ENCODE data around the gene DTL.

The DTL gene

DNA sequence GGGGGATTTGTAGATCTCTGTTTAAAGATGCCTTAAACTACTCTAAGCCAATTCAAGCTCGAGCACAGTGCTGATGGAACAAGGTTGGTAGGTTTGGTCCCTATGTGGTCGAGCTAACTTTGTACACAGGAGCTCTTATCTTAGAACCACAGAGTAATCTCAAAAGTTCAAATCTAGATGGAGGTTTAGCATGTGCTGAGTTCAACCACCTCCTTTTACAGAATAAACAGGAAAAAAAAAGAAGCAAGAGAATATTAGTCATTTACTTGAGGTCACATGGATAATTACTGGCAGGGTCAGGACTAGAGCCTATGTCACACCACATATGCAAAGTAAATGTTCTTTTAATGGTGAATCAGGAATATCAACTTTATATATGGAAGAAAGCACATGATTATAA lies 86.2 kb downstream of the DTL start:
- no peaks in the 10 kb centered on the region for H3K27me3 Mint-ChIP-seq
- H3K36me3 Mint-ChIP-seq, result no peaks in the 10 kb centered on the region
- peaks cover 10% of the 10 kb centered on the region for H3K4me1 Mint-ChIP-seq
- H3K4me3 Mint-ChIP-seq, result no peak overlapping the region
- H3K9me3 Mint-ChIP-seq, result no peaks in the 10 kb centered on the region
- H3K27ac Mint-ChIP-seq, result no peak overlapping the region
- no peak for ATAC-seq

DNA sequence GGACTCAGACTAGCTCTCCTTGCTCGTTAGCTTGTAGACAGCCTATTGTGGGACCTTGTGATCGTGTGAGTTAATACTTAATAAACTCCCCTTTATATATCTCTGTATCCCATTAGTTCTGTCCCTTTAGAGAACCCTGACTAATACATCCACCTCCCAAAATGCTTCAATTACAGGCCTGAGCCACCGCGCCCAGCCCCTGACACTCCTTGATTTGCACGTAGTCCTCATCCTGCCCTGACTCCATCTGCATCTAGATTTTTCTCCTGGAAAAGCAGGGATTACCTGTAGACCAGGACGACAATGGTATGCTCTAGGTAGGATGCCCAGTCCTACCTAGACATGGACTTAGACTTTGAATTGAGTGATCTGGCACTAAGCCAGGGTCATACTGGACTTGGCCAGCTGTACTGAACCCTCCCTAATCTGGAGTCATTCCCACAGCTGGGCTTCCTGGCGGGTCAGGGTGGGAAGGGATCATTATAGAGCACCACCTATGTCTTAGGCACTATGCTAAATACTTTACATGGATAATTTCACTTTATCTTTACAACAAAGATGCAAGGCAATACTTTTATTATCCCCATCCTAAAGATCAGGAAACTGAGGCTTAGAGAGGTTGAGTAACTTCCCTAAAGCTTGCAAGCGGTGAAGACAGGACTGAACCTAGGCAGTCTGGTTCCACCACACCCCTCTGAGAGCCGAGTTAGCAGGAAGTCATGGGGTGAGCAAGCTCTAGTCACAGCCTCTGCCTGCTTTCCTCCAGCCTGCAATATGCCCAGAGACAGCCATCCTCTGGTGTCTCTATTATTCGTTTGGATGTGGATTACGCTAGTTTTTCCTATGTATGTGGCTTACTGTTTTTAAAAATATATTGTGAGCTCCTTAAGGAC lies 89.4 kb downstream of the DTL start:
- H3K27ac Mint-ChIP-seq, result no peak overlapping the region
- H3K4me1 Mint-ChIP-seq, result no peaks in the 10 kb centered on the region
- no peak overlapping the region for H3K4me3 Mint-ChIP-seq
- H3K9me3 Mint-ChIP-seq, result no peaks in the 10 kb centered on the region
- no peaks in the 10 kb centered on the region for H3K36me3 Mint-ChIP-seq
- ATAC-seq, result no peak
- H3K27me3 Mint-ChIP-seq, result no peaks in the 10 kb centered on the region

DNA sequence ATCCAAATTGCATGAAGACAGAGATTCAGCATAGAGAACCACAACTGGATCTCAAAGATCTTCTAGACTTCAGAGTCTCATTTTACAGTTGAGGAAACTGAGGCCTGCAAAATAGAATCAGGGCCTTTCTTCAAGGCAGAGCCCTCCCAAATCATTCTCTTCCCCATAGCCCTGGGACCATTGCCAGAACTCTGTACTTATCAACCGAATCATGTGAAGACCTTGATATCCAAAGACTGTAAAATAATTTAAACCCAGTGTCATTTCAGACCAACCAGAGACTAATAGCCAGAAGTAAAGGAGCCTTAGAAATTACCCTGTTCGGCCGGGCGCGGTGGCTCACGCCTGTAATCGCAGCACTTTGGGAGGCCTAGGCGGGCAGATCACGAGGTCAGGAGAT lies 90.1 kb downstream of the DTL start:
- Mint-ChIP-seq H3K4me1 (no peaks in the 10 kb centered on the region), H3K27me3 (no peaks in the 10 kb centered on the region), H3K36me3 (no peaks in the 10 kb centered on the region), H3K4me3 (no peak overlapping the region), H3K9me3 (peaks cover 3% of the 10 kb centered on the region), H3K27ac (no peak overlapping the region)
- ATAC-seq, result no peak

DNA sequence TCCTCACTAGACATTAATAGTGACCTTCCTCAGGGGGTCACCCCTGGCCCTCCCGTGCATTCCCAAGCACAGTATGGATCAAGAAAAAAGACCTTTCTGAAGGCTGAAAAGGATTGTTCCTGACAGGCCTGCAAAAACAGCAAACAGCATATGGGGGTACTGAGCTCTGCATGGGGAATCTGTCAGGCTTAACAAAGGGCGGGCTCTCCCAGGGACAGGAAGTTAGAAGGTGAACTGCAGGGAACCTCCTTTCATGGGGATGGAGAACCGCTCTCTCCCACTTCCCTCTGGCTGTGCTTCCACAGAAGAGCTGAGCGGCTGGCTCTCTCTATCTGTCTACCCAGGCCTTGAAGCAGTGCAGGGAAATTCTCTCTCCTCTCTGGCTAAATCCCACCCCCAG lies 91.7 kb downstream of the DTL start:
- H3K9me3 Mint-ChIP-seq, result peaks cover 3% of the 10 kb centered on the region
- no peak overlapping the region for H3K4me3 Mint-ChIP-seq
- H3K27me3 Mint-ChIP-seq, result no peaks in the 10 kb centered on the region
- H3K36me3 Mint-ChIP-seq, result no peaks in the 10 kb centered on the region
- H3K27ac Mint-ChIP-seq, result no peak overlapping the region
- no peak for ATAC-seq
- no peaks in the 10 kb centered on the region for H3K4me1 Mint-ChIP-seq

DNA sequence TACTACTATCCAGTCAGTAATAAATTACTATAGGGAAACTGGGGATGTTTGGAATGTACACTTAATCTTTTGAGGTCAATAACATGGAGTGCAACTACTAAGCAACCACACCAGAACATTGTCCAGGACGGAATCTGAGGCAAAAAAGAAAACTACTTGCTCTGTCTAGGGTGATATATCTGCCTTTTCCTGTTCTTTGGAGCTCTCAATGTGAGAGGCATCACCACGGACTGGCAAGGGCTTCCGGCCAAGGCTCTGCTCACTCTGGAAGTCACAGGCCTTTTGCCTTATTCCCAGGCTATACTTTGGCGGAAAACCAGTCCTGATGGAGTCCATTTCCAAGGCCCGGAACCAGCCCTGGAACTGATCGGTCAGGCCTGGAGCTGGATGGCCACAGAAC lies 94.2 kb downstream of the DTL start:
- no peaks in the 10 kb centered on the region for H3K36me3 Mint-ChIP-seq
- peaks cover 6% of the 10 kb centered on the region for H3K9me3 Mint-ChIP-seq
- no peak overlapping the region for H3K27ac Mint-ChIP-seq
- no peak for ATAC-seq
- no peaks in the 10 kb centered on the region for H3K4me1 Mint-ChIP-seq
- no peaks in the 10 kb centered on the region for H3K27me3 Mint-ChIP-seq
- no peak overlapping the region for H3K4me3 Mint-ChIP-seq

DNA sequence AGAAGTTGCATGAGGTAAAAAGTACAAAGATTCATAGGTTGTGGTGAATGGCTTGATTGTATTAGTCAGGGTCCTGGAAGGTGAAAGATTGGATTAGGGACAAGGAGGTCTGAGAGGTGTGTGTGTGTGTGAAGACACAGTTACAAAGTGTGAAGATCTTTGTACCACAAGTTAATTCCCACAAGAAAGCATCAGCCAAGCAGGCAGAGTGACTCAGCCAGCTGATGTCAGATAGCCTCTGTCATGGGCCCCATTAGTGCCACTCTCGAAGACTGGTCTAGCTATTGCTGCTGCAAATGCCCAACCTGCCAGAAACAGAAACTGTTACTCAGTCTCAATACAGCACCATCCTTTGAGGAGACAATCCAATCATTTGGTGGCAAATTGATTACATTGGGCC lies 96.5 kb downstream of the DTL start:
- Mint-ChIP-seq H3K4me1 (no peaks in the 10 kb centered on the region), H3K27me3 (no peaks in the 10 kb centered on the region), H3K36me3 (no peaks in the 10 kb centered on the region), H3K27ac (no peak overlapping the region), H3K4me3 (no peak overlapping the region), H3K9me3 (peaks cover 6% of the 10 kb centered on the region)
- no peak for ATAC-seq

DNA sequence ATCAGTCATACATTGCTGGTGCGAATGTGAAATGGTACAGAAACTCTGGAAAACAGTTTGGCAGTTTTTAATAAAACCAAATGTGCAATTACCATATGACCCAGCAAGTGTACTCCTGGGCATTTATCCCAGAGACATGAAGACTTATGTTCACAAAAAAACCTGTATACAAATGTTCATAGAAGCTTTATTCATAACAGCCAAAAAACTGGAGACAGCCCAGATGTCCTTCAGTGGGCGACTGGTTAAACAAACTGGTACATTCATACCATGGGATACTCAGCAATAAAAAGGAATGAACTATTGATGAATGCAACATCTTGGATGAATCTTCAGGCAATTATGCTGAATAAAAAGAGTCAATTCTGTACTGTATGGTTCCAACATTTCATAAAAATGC lies 97.8 kb downstream of the DTL start:
- H3K9me3 Mint-ChIP-seq, result peaks cover 6% of the 10 kb centered on the region
- H3K4me3 Mint-ChIP-seq, result no peak overlapping the region
- H3K4me1 Mint-ChIP-seq, result no peaks in the 10 kb centered on the region
- H3K36me3 Mint-ChIP-seq, result no peaks in the 10 kb centered on the region
- no peak for ATAC-seq
- H3K27ac Mint-ChIP-seq, result no peak overlapping the region
- H3K27me3 Mint-ChIP-seq, result no peaks in the 10 kb centered on the region

DNA sequence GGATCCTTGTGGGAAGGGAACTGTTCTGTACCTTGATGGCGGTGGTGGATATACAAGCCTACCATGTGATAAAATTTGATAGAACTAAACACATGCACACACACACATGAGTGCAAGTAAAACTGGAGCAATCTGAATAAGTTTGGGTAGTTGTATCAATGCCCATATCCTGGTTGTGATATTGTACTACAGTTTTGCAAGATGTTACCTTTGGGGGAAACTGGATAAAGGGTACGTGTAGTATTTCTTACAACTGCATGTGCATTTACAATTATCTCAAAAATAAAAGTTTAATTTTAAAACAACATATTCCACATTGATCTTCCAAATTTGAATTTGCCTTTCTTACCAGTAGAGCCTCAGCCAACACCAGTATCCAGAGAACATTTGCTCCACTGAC lies 99.6 kb downstream of the DTL start:
- no peak overlapping the region for H3K4me3 Mint-ChIP-seq

DNA sequence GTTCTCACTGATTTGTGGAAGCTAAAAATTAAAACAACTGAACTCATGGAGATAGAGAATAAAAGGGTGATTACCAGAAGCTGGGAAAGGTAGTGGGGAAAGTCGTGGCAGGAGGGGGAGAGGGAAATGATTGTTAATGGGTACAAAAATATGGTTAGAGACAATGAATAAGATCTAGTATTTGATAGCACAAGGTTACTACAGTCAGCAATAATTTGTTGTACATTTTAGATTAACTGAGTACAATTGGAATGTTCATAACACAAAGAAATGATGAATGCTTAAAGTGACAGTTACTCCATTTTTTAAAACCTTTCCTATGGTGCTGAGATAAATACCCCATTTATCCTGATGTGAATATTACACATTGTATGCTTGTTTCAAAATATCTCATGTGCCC lies 102.3 kb downstream of the DTL start:
- no peak for ATAC-seq
- H3K27me3 Mint-ChIP-seq, result no peaks in the 10 kb centered on the region
- no peaks in the 10 kb centered on the region for H3K36me3 Mint-ChIP-seq
- H3K9me3 Mint-ChIP-seq, result peaks cover 3% of the 10 kb centered on the region
- no peaks in the 10 kb centered on the region for H3K4me1 Mint-ChIP-seq
- H3K27ac Mint-ChIP-seq, result no peak overlapping the region
- no peak overlapping the region for H3K4me3 Mint-ChIP-seq

More for the DNA sequence above, 99.6 kb downstream of the DTL start:
- Mint-ChIP-seq H3K36me3 (no peaks in the 10 kb centered on the region), H3K27me3 (no peaks in the 10 kb centered on the region), H3K9me3 (peaks cover 6% of the 10 kb centered on the region), H3K27ac (no peak overlapping the region), H3K4me1 (no peaks in the 10 kb centered on the region)
- no peak for ATAC-seq

DNA sequence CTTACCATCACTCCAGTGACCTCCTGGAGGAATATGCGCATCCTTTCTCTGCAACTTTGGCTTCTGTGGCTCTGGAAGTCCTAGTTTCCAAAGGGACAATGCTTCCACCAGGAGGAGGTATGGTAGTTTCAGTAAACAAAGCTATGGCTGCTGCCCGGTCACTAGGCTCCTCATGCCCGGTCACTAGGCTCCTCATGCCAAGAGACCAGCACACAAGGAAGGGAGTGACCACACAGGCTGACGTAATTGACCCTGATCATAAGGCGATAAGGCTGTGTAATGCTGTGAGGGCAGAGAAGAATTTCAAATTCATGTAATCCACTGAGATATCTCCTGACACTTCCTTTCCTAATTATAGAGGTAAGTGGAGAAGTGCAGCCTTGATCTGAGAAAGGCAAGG lies 102.9 kb downstream of the DTL start:
- H3K27ac Mint-ChIP-seq, result no peak overlapping the region
- ATAC-seq, result no peak
- no peaks in the 10 kb centered on the region for H3K36me3 Mint-ChIP-seq
- peaks cover 8% of the 10 kb centered on the region for H3K9me3 Mint-ChIP-seq
- no peak overlapping the region for H3K4me3 Mint-ChIP-seq
- H3K27me3 Mint-ChIP-seq, result no peaks in the 10 kb centered on the region
- no peaks in the 10 kb centered on the region for H3K4me1 Mint-ChIP-seq

DNA sequence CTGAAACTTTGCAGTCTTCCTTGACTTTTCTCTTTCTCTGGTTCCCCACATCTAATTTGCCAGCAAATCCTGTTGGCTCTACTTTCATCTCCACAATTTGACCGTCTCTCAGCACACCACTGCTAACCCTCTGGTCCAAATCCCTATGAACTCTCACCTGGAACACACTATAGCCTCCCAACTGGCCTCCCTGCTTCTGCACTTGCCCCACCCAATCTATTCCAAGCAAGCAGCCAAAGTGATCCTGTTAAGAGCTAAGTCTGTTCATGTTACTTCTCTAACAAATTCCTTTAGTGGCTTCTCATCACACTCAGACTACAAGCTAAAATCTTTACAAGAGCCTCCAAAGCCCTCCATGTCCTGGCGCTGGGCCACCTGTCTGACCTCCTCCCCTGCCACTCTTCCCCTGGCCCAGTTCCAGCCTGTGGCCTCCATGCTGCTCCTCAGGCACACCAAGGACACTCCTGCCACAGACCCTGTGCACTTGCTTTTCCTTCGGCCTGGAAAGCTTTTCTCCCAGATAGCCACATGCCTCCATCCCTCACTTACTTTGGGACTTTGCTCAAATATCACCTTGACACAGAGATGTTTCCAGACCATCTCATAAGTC lies 104.1 kb downstream of the DTL start:
- Mint-ChIP-seq H3K36me3 (no peaks in the 10 kb centered on the region), H3K4me1 (no peaks in the 10 kb centered on the region), H3K4me3 (no peak overlapping the region), H3K9me3 (peaks cover 6% of the 10 kb centered on the region), H3K27ac (no peak overlapping the region), H3K27me3 (no peaks in the 10 kb centered on the region)
- ATAC-seq, result no peak

DNA sequence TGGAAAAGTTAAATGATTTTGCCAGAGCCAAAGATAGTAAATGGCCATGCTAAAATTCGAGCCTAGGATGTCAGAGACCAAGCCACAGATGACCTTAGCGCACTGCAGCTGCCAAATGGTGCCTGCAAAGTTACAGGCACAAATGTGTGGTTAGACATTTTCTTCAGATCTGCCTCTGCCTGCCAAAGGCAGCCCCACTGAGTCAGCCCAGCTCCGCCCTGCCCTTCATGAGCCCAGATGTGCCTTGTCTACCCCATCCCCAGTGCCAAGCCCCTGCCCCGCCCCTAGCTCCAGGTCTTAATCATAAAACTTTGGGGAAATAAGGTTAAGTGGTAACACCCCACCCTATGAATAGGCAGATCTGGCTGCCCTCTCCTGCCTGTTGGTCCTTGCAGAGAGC lies 105.9 kb downstream of the DTL start:
- Mint-ChIP-seq H3K27me3 (no peaks in the 10 kb centered on the region), H3K27ac (no peak overlapping the region), H3K36me3 (no peaks in the 10 kb centered on the region), H3K9me3 (peaks cover 4% of the 10 kb centered on the region), H3K4me1 (no peaks in the 10 kb centered on the region), H3K4me3 (no peak overlapping the region)
- ATAC-seq, result no peak

DNA sequence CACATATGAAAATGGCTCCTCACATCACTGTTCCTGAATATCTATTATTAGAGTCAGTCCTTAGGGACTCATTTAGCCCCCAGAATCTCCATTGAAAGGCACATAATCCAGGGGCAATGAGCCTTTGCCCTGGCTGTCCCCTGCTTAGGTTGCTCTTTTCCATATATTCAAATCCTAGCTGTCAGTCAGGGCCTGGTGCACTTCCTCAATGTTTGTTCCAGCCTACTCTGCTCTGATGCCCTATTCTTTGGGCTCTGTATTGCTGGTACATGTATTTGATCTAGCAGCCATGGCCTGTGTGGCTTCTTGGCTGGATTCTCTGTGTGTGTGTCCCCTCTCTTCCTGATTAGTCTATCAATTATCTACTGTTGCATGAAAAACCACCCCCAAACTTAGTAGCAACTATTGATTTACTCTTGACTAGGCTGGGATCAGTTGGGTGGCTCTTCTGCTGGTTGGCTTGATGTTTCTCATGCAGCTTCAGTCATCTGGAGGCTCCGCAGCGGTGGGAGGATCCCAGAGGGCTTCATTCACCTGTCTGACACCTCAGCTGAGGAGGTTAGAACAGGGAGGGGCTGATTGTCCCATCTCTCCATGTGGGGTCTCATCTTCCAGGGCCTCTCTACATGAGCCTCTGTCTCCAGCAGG lies 107.5 kb downstream of the DTL start:
- H3K36me3 Mint-ChIP-seq, result no peaks in the 10 kb centered on the region
- H3K27ac Mint-ChIP-seq, result no peak overlapping the region
- ATAC-seq, result no peak
- H3K27me3 Mint-ChIP-seq, result no peaks in the 10 kb centered on the region
- H3K4me1 Mint-ChIP-seq, result no peaks in the 10 kb centered on the region
- peaks cover 4% of the 10 kb centered on the region for H3K9me3 Mint-ChIP-seq
- no peak overlapping the region for H3K4me3 Mint-ChIP-seq

DNA sequence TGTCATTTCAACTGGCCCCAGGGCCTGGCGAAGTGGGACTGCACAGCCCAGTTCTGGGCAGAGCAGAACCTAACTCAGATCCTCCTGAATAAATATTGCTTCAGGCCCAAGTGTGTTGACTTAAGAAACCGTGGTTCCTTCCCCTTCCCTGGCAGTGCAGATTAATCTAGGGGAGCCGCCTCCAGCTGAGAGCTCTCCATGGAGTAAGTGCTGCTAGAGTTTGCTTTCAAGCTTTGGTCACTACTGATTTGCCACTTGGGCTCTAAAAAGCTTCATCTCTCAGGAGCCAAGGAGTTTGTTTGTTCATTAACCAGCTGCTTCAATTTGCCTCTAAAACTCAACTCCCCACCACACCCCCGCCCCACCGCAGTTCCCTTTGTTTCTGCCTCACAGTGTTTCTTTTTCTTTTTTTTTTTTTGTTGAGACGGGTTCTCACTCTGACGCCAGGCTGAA lies 112.1 kb downstream of the DTL start:
- no peak overlapping the region for H3K4me3 Mint-ChIP-seq
- H3K9me3 Mint-ChIP-seq, result peaks cover 5% of the 10 kb centered on the region
- H3K27me3 Mint-ChIP-seq, result no peaks in the 10 kb centered on the region
- no peaks in the 10 kb centered on the region for H3K36me3 Mint-ChIP-seq
- ATAC-seq, result no peak
- H3K4me1 Mint-ChIP-seq, result no peaks in the 10 kb centered on the region
- no peak overlapping the region for H3K27ac Mint-ChIP-seq

DNA sequence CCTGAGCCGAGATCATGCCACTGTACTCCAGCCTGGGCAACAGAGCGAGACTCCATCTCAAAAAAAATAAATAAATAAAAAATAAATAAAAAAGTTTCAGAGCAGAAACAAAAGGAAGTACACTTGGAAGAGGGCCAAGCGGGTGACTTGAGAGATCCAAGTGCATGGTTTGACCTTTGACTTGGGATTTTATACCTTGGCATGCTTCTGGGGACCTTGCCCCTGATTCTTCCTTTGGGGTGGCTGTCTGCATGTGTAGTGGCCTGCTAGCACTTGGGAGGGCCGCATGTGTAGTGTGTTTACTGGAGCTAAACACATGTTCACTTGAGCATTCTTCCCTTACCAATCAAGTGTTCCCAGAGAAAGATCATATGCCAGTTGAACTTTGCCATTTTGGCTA lies 114.0 kb downstream of the DTL start:
- H3K4me3 Mint-ChIP-seq, result no peak overlapping the region
- no peak for ATAC-seq
- H3K4me1 Mint-ChIP-seq, result no peaks in the 10 kb centered on the region
- H3K27me3 Mint-ChIP-seq, result no peaks in the 10 kb centered on the region
- no peak overlapping the region for H3K27ac Mint-ChIP-seq
- peaks cover 7% of the 10 kb centered on the region for H3K9me3 Mint-ChIP-seq
- H3K36me3 Mint-ChIP-seq, result no peaks in the 10 kb centered on the region

DNA sequence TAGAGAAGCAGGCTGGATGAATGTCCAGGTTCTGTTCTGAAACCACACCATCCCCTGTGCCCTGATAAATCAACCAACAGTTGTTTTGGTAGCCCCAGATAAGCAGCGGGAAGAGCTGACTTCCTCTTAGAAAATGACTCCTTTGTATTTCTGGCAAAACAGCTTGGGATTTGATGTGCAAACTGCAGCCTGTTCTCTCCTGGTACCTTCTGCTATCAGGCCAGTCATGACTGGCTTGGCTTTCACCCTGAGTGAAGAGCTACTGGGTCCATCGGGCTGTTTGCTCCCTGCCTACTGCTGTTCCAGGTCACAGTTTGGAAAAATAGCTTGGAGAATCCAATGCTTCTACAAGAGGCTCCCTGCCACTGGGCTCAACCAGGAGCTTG lies 116.8 kb downstream of the DTL start:
- ATAC-seq, result no peak
- Mint-ChIP-seq H3K27ac (no peak overlapping the region), H3K4me1 (no peaks in the 10 kb centered on the region), H3K4me3 (no peak overlapping the region), H3K9me3 (peaks cover 7% of the 10 kb centered on the region), H3K27me3 (no peaks in the 10 kb centered on the region), H3K36me3 (no peaks in the 10 kb centered on the region)

Measured in stimulated activated memory B cell treated with anti-CD40 and anti-IgM and Interleukin-4, amounts not matched to agents 10 μg/mL and 1 μg/mL and 100 μg/mL, for 72 hours (primary cell).